ENCODE measurements around the gene RARG. TPM values are rescaled to one million over a fixed set of nuclear protein-coding genes. Genes with fewer than 3 reads are reported as not detected.

RARG gene
- total RNA-seq, 2 experiments from 2014 or later: 38.1 to 40.3 TPM

DNA sequence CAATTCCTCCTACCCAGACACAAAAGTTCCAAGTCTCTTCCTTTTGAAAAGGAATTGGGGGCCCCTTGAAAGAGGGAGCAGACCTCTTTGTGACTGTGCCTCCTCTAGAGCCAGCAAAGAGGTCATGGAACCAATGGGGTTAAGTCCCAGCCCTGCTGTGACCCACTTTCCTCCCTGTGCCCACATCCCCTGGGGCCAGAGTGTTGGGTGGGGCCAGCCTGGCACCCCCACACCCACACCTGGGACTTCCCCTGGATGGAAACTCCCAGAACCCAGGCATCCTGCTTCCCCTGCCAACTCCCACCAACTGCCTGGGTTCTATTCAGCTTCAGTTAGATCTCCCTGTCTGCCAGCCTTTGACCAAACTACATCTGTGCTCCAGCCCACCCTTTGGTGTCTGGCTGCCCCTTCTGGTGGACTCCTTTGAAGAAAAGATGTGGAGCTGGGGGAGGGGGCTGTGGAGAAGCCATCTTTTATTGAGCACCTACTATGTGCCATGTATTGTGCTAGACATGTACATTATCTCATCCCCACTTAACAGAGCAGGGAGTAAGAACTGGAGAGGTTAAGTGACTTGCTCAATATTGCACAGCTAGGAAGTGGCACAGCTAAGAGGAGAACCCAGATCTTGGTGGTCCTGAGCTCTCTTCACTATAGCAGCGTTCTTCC, 4.6 kb upstream of the RARG start:
- ATAC-seq (ENCODE audit: low read depth) (no peak), DNase-seq (no peak)
- Mint-ChIP-seq H3K4me3 (peak overlapping the region; percentile 29), H3K27ac (no peak overlapping the region), H3K9me3 (no peaks in the 10 kb centered on the region), H3K4me1 (peaks cover 32% of the 10 kb centered on the region), H3K27me3 (peaks cover 6% of the 10 kb centered on the region), H3K36me3 (no peaks in the 10 kb centered on the region)
- POLR2A ChIA-PET: interaction anchor here (0.6 to 1.7 kb wide), 3 partner anchors 13 to 252 kb away, joined by 3 to 6 read pairs (median 6); no protein-coding TSS in a partner anchor

DNA sequence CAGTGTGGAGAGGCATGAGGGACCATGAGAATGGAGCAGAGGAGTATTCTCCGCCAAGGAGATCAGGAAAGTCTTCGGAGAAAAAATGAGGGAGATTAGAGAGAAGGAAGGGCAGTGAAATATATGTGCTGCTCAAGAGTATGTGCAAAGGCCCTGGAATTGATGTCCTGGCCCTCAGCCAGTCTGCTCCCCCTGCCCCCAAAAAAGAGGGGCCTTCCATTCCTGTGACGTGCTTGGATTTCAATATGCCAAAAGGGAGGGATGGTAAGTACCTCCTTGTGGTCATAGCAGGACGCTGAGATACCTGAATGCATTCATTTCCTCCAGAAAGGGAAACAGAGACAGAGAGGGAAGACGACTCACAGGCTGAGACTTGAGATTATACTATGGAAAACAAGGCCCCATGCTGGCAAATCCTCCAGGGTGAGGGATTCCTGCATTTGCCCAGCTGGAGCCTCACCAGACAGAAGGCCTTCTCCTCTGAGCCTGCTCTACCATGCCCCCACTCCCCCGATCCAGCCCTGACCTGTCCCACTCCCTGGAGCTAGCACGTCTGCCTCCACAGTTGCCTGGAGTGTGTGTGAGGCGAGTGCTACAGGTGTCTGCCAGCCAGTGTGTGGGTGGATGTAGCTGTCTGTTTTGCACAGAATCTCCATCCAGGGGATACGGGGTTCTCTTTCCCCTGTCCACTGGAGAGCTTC, 3.9 kb upstream of the RARG start:
- H3K27me3 Mint-ChIP-seq: peaks cover 2% of the 10 kb centered on the region
- no peaks in the 10 kb centered on the region for H3K9me3 Mint-ChIP-seq
- peaks cover 33% of the 10 kb centered on the region for H3K4me1 Mint-ChIP-seq
- H3K36me3 Mint-ChIP-seq: no peaks in the 10 kb centered on the region
- no peak for ATAC-seq (ENCODE audit: low read depth)
- no peak overlapping the region for H3K4me3 Mint-ChIP-seq
- DNase-seq: no peak
- POLR2A ChIA-PET: interaction anchor here (0.6 to 1.7 kb wide), 4 partner anchors 13 to 253 kb away, joined by 3 to 6 read pairs (median 4); no protein-coding TSS in a partner anchor
- H3K27ac Mint-ChIP-seq: no peak overlapping the region

DNA sequence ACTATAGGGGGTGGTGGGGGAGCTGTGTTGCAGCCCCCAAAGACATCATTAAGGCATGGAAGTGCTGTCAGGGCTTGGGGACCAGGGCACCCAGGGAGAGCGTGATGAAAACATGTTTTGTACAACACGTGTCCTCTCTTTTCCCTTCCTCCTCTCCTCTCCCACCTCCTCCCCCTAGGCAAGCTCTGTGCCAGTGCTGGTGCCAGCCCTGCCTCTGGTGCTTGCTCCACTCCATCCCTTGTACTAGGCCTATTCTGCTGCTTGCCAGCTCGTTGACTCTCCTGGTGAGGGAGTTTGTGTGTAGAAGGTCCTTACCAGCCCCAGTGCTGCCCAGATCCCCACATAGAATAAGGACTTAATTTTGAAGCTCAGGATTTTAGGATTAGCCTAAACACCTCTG, 3.2 kb upstream of the RARG start:
- Mint-ChIP-seq H3K27me3 (peaks cover 2% of the 10 kb centered on the region), H3K4me1 (peaks cover 35% of the 10 kb centered on the region), H3K4me3 (no peak overlapping the region), H3K9me3 (no peaks in the 10 kb centered on the region), H3K36me3 (no peaks in the 10 kb centered on the region), H3K27ac (no peak overlapping the region)
- ATAC-seq (ENCODE audit: low read depth): no peak
- POLR2A ChIA-PET: interaction anchor here (0.5 to 1.7 kb wide), 3 partner anchors 16 to 79 kb away, joined by 3 to 6 read pairs (median 3); no protein-coding TSS in a partner anchor
- DNase-seq: no peak

DNA sequence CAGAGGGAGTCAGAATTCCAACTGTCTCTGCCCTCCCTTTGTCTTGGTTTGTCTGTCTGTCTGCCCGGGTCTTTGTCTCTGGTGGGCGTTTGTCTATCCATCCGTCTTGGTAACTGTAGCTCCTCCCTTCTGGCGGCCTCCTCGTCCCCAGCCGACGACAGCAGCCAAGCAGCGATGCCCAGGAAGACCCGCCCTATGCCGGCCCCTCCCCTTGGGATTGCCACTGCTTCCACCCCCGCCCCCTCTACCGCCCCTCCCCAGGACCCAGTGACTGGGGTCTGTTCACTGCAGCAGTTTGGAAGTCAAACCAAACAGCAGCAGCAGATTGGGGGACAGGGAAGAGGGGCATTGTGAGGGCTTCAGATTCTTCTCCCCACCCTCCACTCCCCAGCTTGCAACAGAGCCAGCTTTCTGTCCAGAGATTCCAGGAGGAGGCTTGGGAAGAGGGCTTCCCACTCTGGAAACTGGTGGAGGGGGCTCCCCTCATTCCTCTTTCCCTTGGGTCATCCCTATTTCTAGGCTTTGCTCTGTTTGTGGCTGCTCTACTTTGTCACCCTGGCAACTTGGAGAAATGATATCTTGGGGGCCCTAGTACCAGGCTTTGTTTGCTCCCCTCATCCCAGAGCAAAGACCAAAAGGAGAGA, 2.4 kb upstream of the RARG start:
- ATAC-seq (ENCODE audit: low read depth) (no peak), DNase-seq (no peak)
- POLR2A ChIA-PET: interaction anchor here (0.7 to 1.4 kb wide), 4 partner anchors 11 to 23 kb away, joined by 3 read pairs; no protein-coding TSS in a partner anchor
- peaks cover 39% of the 10 kb centered on the region for H3K4me1 Mint-ChIP-seq
- H3K9me3 Mint-ChIP-seq: no peaks in the 10 kb centered on the region
- H3K36me3 Mint-ChIP-seq: no peaks in the 10 kb centered on the region
- peak overlapping the region; percentile 37 for H3K4me3 Mint-ChIP-seq
- peaks cover 2% of the 10 kb centered on the region for H3K27me3 Mint-ChIP-seq
- H3K27ac Mint-ChIP-seq: no peak overlapping the region

DNA sequence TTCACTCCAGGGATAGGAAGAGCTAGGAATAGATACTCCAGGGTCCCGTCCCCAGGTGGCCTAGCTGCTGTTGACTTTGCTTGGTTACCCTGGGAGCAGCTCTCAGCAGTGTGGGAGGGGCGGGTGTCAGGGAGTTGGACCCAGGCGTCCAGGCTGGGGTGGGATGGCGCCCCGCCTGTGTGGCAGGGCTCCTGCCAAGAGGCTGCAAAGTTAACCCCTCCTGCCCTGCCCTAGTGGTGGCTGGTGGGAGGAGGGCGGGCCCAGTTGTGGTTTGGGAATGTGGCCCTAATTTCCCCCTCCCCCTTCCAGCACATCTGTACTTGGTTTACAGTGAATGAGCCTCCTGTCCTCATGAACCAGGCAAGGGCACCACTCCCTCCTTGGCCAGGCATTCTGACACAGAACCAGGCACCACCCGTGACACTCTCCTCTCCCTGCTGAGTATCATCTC, 1.7 kb upstream of the RARG start:
- Mint-ChIP-seq H3K4me1 (peaks cover 39% of the 10 kb centered on the region), H3K36me3 (no peaks in the 10 kb centered on the region), H3K4me3 (peak overlapping the region; percentile 37), H3K27ac (no peak overlapping the region), H3K9me3 (no peaks in the 10 kb centered on the region), H3K27me3 (peaks cover 2% of the 10 kb centered on the region)
- no peak for DNase-seq
- POLR2A ChIA-PET: interaction anchor here (0.7 to 1.8 kb wide), 5 partner anchors 10 to 22 kb away, joined by 3 to 7 read pairs (median 3); no protein-coding TSS in a partner anchor
- no peak for ATAC-seq (ENCODE audit: low read depth)

DNA sequence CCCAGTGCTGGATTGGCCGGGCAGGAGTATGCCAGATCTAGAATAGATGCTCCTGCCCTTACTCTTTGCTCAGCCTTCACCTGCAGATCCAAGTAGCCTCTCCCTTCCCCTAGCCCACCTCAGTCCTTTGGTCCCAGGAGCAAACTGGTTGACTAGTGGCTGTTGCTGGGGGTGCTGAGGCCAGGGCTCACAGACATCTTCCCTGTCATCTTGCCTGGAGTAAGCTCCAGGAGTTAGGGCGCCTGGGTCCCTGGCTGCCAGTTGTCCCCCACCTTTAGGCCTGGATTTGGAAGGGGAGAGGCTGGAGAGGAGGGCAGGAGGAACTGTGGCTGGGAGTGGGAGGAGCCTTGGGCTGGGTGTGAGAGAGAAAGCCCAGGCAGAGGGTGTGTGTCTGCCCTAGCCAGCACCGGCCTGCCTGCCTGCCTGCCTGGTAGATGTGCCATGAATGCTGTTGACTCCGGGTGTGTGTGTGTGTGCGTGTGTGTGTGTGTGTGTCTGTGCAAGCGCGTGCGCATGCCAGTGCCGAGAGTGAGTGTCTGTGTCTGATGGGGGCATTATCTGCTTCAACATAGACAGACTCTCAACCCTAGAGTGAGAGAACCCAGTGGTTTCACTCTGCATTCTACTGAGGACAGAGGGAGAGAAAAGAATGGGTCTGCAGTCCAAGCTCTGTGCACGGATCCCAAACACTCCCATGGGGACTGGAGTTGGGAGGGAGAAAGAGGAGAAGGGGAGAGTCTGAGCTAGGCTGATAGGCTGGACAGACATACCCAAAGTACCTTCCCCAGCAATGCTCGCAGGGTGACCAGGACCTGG, 845 bp upstream of the RARG start:
- POLR2A ChIA-PET: interaction anchor here (1.1 to 1.8 kb wide), 3 partner anchors 9 to 21 kb away, joined by 3 to 7 read pairs (median 3); no protein-coding TSS in a partner anchor
- Mint-ChIP-seq H3K9me3 (no peaks in the 10 kb centered on the region), H3K27me3 (peaks cover 2% of the 10 kb centered on the region), H3K36me3 (no peaks in the 10 kb centered on the region), H3K27ac (peak overlapping the region; percentile 86), H3K4me3 (peak overlapping the region; percentile 91), H3K4me1 (peaks cover 42% of the 10 kb centered on the region)
- ATAC-seq (ENCODE audit: low read depth) (peak; percentile 51), DNase-seq (peak; percentile 58)

DNA sequence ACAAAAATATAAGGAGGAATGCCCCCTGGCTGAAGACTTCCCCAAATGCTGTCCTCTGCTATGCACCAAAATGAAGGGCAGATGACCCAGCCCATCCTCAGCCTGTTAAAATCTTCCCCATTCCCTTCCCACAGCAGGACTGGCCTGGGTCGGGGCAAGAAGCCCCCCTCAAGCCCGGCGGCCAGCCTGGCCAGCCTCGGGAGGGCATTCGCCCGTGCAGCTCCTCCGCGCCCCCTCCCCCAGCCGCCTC, 413 bp downstream of the RARG start:
- H3K4me3 Mint-ChIP-seq: peak overlapping the region; percentile 43
- ATAC-seq (ENCODE audit: low read depth): no peak
- peaks cover 2% of the 10 kb centered on the region for H3K27me3 Mint-ChIP-seq
- H3K36me3 Mint-ChIP-seq: peaks cover 6% of the 10 kb centered on the region
- POLR2A ChIA-PET: interaction anchor here (1.0 to 1.5 kb wide), 3 partner anchors 11 to 13 kb away, joined by 3 to 4 read pairs (median 4); no protein-coding TSS in a partner anchor
- H3K27ac Mint-ChIP-seq: no peak overlapping the region
- H3K4me1 Mint-ChIP-seq: peaks cover 42% of the 10 kb centered on the region
- DNase-seq: no peak
- no peaks in the 10 kb centered on the region for H3K9me3 Mint-ChIP-seq

DNA sequence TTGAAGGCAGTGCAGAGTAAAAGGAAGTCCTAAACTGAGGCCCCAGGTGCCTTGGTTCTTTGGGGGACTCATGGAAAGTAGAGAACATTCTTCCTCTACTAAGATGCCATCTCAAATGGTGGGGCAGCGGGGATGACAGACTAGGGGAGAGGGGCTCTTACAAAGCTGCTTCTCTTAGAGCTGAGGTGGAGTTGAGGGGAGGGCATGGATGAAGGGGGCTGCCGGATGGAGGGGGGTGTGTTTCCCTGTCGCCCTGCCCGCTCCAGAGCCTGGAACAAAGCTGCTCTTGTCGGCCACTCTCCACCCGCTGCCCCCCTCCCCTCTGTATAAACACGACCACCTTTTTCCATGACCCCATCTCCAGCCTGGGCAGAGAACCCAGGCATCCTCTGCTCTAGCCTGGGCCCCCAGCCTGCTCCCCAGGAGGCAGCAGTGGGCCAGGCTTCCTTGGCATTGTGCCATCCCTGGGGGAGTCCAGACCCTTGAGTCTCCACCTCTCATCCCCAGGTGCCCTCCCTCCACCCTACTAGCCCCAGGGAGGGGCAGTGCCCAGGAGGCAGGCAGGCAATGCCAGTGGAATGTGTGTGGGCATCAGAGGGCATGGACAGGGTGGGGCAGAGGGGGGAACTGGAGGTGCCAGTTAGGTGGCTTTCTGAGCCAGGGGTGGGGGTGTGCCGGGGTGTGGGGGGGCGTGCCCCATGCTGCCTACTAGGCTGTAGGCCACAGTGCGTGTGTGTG, 1.7 kb downstream of the RARG start:
- peaks cover 32% of the 10 kb centered on the region for H3K4me1 Mint-ChIP-seq
- H3K36me3 Mint-ChIP-seq: peaks cover 7% of the 10 kb centered on the region
- H3K27ac Mint-ChIP-seq: no peak overlapping the region
- ATAC-seq (ENCODE audit: low read depth) (no peak), DNase-seq (no peak)
- no peak overlapping the region for H3K4me3 Mint-ChIP-seq
- POLR2A ChIA-PET: interaction anchor here (1.5 kb wide), 1 partner anchor 10 kb away, joined by 4 read pairs; no protein-coding TSS in a partner anchor
- H3K9me3 Mint-ChIP-seq: no peaks in the 10 kb centered on the region
- peaks cover 2% of the 10 kb centered on the region for H3K27me3 Mint-ChIP-seq

DNA sequence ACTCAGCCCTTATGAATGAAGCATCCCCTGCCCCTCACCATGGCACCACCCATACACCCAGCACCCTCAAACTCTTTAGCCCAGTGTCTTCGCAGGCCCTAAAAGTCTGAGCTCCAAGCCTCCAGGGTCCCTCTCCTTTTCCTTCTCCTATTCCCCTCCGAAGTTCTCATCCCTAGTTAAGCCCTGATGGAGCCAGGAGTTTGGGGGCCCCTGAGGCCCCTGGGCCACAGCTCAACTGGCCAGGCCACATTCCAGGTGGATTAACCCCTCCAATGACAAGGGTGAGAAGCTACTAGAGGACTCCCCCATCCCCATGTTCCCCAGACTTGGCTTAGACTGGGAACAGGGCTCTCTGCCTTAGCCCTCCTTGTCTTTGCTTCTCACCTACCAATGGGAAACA, 2.6 kb downstream of the RARG start:
- Mint-ChIP-seq H3K4me1 (peaks cover 39% of the 10 kb centered on the region), H3K9me3 (no peaks in the 10 kb centered on the region), H3K36me3 (peaks cover 7% of the 10 kb centered on the region), H3K4me3 (no peak overlapping the region), H3K27ac (no peak overlapping the region), H3K27me3 (peaks cover 2% of the 10 kb centered on the region)
- POLR2A ChIA-PET: interaction anchor here (1.0 kb wide), 1 partner anchor 10 kb away, joined by 3 read pairs; no protein-coding TSS in a partner anchor
- no peak for ATAC-seq (ENCODE audit: low read depth)
- no peak for DNase-seq

DNA sequence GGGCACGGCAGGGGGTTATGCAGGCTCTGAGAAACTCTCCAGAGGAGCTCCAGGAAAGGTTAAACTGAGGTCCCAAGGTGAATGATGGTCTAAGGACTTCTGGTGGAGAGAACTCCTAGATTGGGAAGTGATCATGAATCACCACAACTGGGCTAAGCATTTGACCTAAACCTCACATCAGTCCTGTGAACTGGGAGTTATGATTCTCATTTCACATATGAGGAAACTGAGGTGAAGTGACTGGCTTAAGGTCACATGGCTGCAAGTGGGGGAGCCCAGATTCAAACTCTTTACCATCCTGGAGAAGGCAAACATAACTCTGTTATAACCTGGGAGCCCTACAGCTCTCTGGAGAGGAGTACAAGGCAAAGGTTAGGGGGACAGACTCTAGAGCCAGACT, 4.2 kb downstream of the RARG start:
- DNase-seq (no peak), ATAC-seq (ENCODE audit: low read depth) (no peak)
- H3K27me3 Mint-ChIP-seq: no peaks in the 10 kb centered on the region
- no peak overlapping the region for H3K27ac Mint-ChIP-seq
- H3K4me3 Mint-ChIP-seq: no peak overlapping the region
- H3K4me1 Mint-ChIP-seq: peaks cover 45% of the 10 kb centered on the region
- peaks cover 7% of the 10 kb centered on the region for H3K36me3 Mint-ChIP-seq
- no peaks in the 10 kb centered on the region for H3K9me3 Mint-ChIP-seq
- POLR2A ChIA-PET: no interaction called here

DNA sequence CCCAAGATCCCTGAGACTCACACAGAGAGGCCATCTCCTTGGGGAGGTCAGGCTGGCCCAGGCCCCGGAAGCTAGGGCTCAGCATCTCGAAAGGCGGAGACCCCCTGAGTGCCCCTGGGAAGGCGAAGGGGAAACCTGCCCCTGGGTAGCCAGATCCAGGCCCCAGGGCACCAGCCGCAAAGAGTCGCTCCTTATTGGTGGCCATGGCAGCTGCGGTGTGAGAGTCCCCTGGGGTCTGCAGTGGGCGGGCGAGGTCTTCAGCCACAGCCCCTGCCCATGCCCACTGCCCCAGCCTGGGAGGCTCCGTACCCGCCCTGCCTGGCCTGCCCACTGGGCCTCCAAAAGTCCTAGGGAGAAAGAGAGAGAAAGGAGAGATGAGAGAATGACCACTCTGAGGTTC, 4.7 kb downstream of the RARG start:
- H3K36me3 Mint-ChIP-seq: peaks cover 7% of the 10 kb centered on the region
- H3K9me3 Mint-ChIP-seq: no peaks in the 10 kb centered on the region
- no peak overlapping the region for H3K4me3 Mint-ChIP-seq
- DNase-seq: no peak
- H3K4me1 Mint-ChIP-seq: peaks cover 44% of the 10 kb centered on the region
- H3K27me3 Mint-ChIP-seq: no peaks in the 10 kb centered on the region
- POLR2A ChIA-PET: no interaction called here
- H3K27ac Mint-ChIP-seq: no peak overlapping the region
- no peak for ATAC-seq (ENCODE audit: low read depth)

DNA sequence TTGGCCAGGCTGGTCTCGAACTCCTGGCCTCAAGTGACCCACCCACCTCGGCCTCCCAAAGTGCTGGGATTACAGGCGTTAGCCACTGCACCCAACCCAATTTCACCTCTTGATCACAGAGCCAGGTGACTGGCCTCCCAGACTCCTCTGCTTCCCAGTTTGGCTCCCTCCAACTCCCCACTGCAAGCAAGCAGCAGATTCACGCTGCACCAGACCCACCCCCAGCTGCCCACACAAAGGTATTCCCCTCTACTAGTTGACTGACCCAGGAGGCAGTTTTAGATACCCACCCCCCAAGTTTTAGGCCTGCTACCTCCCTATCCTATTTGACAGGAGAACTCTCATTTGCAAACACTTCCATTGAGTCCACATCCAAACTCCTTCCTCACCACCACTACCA, 5.2 kb downstream of the RARG start:
- ATAC-seq (ENCODE audit: low read depth) (no peak), DNase-seq (no peak)
- POLR2A ChIA-PET: no interaction called here
- Mint-ChIP-seq H3K27ac (no peak overlapping the region), H3K36me3 (peaks cover 7% of the 10 kb centered on the region), H3K4me1 (peaks cover 48% of the 10 kb centered on the region), H3K9me3 (no peaks in the 10 kb centered on the region), H3K27me3 (no peaks in the 10 kb centered on the region), H3K4me3 (no peak overlapping the region)

All from activated naive CD8-positive, alpha-beta T cell treated with anti-CD3 and anti-CD28 coated beads, Interleukin-2, amount 10 ng/mL, durations not matched to agents 7 days and 5 days (primary cell).